ENCODE results near the gene TMEM86B. TPM values are rescaled to one million over a fixed set of nuclear protein-coding genes. Genes with fewer than 3 reads are reported as not detected.
A peak's percentile ranks its signal among the peaks of the same experiment; 100 is the strongest.

TMEM86B gene
- total RNA-seq, 1 donor from 2014 or later: 4.3 TPM

DNA sequence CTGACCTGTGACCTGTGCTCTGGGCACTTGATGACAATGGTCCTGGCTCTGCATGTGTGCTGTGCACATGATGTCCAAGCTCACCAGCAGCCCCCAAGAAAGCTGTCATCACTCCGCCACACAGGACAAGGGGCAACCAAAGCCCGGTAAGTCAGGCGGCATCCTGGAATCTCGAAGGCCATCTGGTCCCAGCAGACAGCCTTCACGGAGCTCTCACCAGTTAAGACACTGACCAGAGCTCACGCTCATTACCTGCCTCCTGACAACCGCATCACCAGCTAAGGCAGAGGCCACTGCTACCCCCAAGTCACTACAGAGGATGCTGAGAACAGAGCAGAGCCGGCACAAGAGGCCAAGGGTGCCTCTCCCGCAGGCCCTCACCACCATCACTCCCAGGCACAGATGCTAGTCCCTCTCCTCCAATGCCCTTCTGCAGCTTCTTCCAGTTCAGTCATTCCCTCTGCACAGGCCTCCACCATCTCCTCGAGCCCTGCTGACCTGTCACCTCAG lies 19.7 kb upstream of the TMEM86B start:
- no peak overlapping the region for H3K27ac ChIP-seq

DNA sequence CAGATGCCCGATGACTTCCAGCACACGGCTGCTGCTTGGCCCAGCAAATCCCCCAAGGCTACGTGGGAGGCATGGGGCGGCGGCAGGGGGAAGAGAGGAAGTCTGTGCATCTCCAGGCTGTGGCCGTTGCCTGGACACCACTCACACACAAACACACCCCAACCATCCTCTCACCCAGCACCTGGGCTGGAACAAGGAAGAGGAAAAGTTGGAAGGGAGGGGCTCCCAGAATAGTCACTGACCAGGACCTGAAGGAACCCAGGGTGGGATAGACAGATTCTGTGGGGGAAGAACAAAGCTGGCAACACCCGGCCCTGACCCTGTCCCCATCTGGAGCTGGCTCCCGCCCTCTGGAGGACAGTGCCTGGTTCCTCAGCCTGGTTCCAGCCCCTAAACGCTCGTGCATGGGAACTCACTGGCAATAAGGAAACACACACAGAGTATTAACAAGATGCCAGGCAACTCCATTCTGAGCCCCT lies 19.1 kb upstream of the TMEM86B start:
- DNase-seq: peak; percentile 82
- TF ChIP-seq, protein P1, sequence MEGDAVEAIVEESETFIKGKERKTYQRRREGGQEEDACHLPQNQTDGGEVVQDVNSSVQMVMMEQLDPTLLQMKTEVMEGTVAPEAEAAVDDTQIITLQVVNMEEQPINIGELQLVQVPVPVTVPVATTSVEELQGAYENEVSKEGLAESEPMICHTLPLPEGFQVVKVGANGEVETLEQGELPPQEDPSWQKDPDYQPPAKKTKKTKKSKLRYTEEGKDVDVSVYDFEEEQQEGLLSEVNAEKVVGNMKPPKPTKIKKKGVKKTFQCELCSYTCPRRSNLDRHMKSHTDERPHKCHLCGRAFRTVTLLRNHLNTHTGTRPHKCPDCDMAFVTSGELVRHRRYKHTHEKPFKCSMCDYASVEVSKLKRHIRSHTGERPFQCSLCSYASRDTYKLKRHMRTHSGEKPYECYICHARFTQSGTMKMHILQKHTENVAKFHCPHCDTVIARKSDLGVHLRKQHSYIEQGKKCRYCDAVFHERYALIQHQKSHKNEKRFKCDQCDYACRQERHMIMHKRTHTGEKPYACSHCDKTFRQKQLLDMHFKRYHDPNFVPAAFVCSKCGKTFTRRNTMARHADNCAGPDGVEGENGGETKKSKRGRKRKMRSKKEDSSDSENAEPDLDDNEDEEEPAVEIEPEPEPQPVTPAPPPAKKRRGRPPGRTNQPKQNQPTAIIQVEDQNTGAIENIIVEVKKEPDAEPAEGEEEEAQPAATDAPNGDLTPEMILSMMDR (IDR thresholded peaks at IDR 0.05): no peak

More for the DNA sequence above, 19.7 kb upstream of the TMEM86B start:
- H3K9me3 ChIP-seq: no peaks in the 10 kb centered on the region
- peaks cover 40% of the 10 kb centered on the region for H3K36me3 ChIP-seq
- TF ChIP-seq, protein P1 (IDR thresholded peaks at IDR 0.05): no peak
- peaks cover 21% of the 10 kb centered on the region for H3K4me1 ChIP-seq
- ATAC-seq (no peak), DNase-seq (no peak)
- intact Hi-C loops (cut with DNase I): no loop called here
- H3K27me3 ChIP-seq: no peaks in the 10 kb centered on the region
- no peak overlapping the region for H3K4me3 ChIP-seq

GRCh38 chr19:55246462-55247451 lies 18.2 kb upstream of the TMEM86B start:
- peaks cover 55% of the 10 kb centered on the region for H3K36me3 ChIP-seq
- no peaks in the 10 kb centered on the region for H3K27me3 ChIP-seq
- H3K9me3 ChIP-seq: no peaks in the 10 kb centered on the region
- no peak overlapping the region for H3K4me3 ChIP-seq
- H3K4me1 ChIP-seq: peaks cover 12% of the 10 kb centered on the region
- DNase-seq: no peak
- intact Hi-C loops (cut with DNase I): no loop called here
- TF ChIP-seq, protein P1 (IDR thresholded peaks at IDR 0.05): no peak
- H3K27ac ChIP-seq: no peak overlapping the region
- ATAC-seq: peak; percentile 2

More for the DNA sequence above, 19.1 kb upstream of the TMEM86B start:
- H3K4me1 ChIP-seq: peaks cover 21% of the 10 kb centered on the region
- intact Hi-C loops (cut with DNase I): no loop called here
- no peaks in the 10 kb centered on the region for H3K9me3 ChIP-seq
- ATAC-seq: peak; percentile 89
- no peaks in the 10 kb centered on the region for H3K27me3 ChIP-seq
- peaks cover 46% of the 10 kb centered on the region for H3K36me3 ChIP-seq
- no peak overlapping the region for H3K4me3 ChIP-seq
- no peak overlapping the region for H3K27ac ChIP-seq

- H3K27me3 ChIP-seq: no peaks in the 10 kb centered on the region
- no peak overlapping the region for H3K4me3 ChIP-seq
- H3K36me3 ChIP-seq: peaks cover 67% of the 10 kb centered on the region
- H3K9me3 ChIP-seq: no peaks in the 10 kb centered on the region
- H3K4me1 ChIP-seq: peaks cover 10% of the 10 kb centered on the region
- no peak overlapping the region for H3K27ac ChIP-seq
- TF ChIP-seq, protein P1 (IDR thresholded peaks at IDR 0.05): no peak
- ATAC-seq: no peak
- DNase-seq: no peak
- intact Hi-C loops (cut with DNase I): no loop called here
These were observed 16.8 kb upstream of the TMEM86B start for GRCh38 chr19:55245236-55245904.

- no peaks in the 10 kb centered on the region for H3K27me3 ChIP-seq
- intact Hi-C loops (cut with DNase I): no loop called here
- H3K4me3 ChIP-seq: no peak overlapping the region
- no peak for DNase-seq
- no peaks in the 10 kb centered on the region for H3K9me3 ChIP-seq
- ATAC-seq: no peak
- peaks cover 77% of the 10 kb centered on the region for H3K36me3 ChIP-seq
- peaks cover 7% of the 10 kb centered on the region for H3K4me1 ChIP-seq
- H3K27ac ChIP-seq: no peak overlapping the region
- TF ChIP-seq, protein P1 (IDR thresholded peaks at IDR 0.05): no peak
These were observed 15.6 kb upstream of the TMEM86B start for GRCh38 chr19:55244004-55244680.
